GM23338 (cell line): ENCODE measurements around the gene CCNG2. TPM values are rescaled to one million over a fixed set of nuclear protein-coding genes. Genes with fewer than 3 reads are reported as not detected.

Source experiments
- ATAC-seq: fragments of 200-7000 bp; cut with Tn5 transposase; 3 replicates; pipeline ENCODE4 v1.9.1; 2020
- DNase-seq: peaks from one replicate; pipeline ENCODE4 v3.0.0-alpha.2; 2015; ENCODE audit warnings: low spot score
- H2AFZ ChIP-seq: fragments of 200-600 bp; sonication (generic); 2 replicates; pipeline ENCODE4 v1.8.0; 2016; ENCODE audit warnings: antibody characterized with exemption, mild to moderate bottlenecking, moderate library complexity
- H3F3A ChIP-seq: fragments of 200-600 bp; sonication (generic); replicated peaks from 2 replicates; pipeline ENCODE4 v1.8.0; 2017; ENCODE audit warnings: antibody characterized with exemption, mixed run types, low read depth
- H3K27ac ChIP-seq: fragments of 200-600 bp; sonication (generic); 2 replicates; pipeline ENCODE4 v1.6.1; 2016; ENCODE audit warnings: low read depth
- H3K27me3 ChIP-seq: fragments of 200-600 bp; sonication (generic); 2 replicates; pipeline ENCODE4 v1.8.0; 2016; ENCODE audit warnings: mild to moderate bottlenecking, mixed run types, moderate library complexity; ENCODE audit not compliant: insufficient read depth
- H3K36me3 ChIP-seq: fragments of 200-600 bp; sonication (generic); 2 replicates; pipeline ENCODE4 v1.8.0; 2016; ENCODE audit warnings: mild to moderate bottlenecking; ENCODE audit not compliant: insufficient read depth
- H3K4me1 ChIP-seq: fragments of 200-600 bp; sonication (generic); 2 replicates; pipeline ENCODE4 v1.8.0; 2016; ENCODE audit warnings: mild to moderate bottlenecking, moderate library complexity; ENCODE audit not compliant: insufficient read depth
- H3K4me2 ChIP-seq: fragments of 200-600 bp; sonication (generic); 2 replicates; pipeline ENCODE4 v1.7.1; 2017; ENCODE audit warnings: mixed run types
- H3K4me3 ChIP-seq: fragments of 200-600 bp; sonication (generic); 2 replicates; pipeline ENCODE4 v1.6.1; 2016; ENCODE audit warnings: mixed run types
- H3K79me2 ChIP-seq: fragments of 200-600 bp; sonication (generic); replicated peaks from 2 replicates; pipeline ENCODE4 v1.8.0; 2017; ENCODE audit warnings: mild to moderate bottlenecking; ENCODE audit not compliant: insufficient read depth
- H3K9me2 ChIP-seq: fragments of 200-600 bp; sonication (generic); 2 replicates; pipeline ENCODE4 v1.8.0; 2017; ENCODE audit not compliant: insufficient read depth
- H4K20me1 ChIP-seq: fragments of 200-600 bp; sonication (generic); replicated peaks from 2 replicates; pipeline ENCODE4 v1.8.0; 2017; ENCODE audit warnings: mild to moderate bottlenecking; ENCODE audit not compliant: insufficient read depth
- H3K27ac Mint-ChIP-seq: 2 replicates; pipeline ENCODE4 v1.8.0; 2020; ENCODE audit warnings: inconsistent platforms, mild to moderate bottlenecking, moderate library complexity, mixed read lengths
- H3K27me3 Mint-ChIP-seq: 3 replicates; pipeline ENCODE4 v1.8.0; 2022; ENCODE audit warnings: low read depth, mild to moderate bottlenecking, moderate library complexity, mixed read lengths, inconsistent platforms; ENCODE audit not compliant: insufficient read depth, poor library complexity
- H3K36me3 Mint-ChIP-seq: 3 replicates; pipeline ENCODE4 v1.8.0; 2021; ENCODE audit warnings: low read depth, mild to moderate bottlenecking, inconsistent platforms, moderate library complexity, mixed read lengths
- H3K4me1 Mint-ChIP-seq: 3 replicates; pipeline ENCODE4 v1.8.0; 2020; ENCODE audit warnings: mild to moderate bottlenecking, inconsistent platforms, mixed read lengths
- H3K4me3 Mint-ChIP-seq: 3 replicates; pipeline ENCODE4 v1.8.0; 2021; ENCODE audit warnings: moderate library complexity, mild to moderate bottlenecking, inconsistent platforms, mixed read lengths
- H3K9me3 Mint-ChIP-seq: 3 replicates; pipeline ENCODE4 v1.8.0; 2020; ENCODE audit warnings: moderate library complexity, mild to moderate bottlenecking, inconsistent platforms, mixed read lengths
- polyA plus RNA-seq: library from polyadenylated mRNA; unstranded; fragments of >200 nt; fragmentation: Nextera tagmentation; extraction: Ambion mirVana; gene quantifications from 2 replicates; pipeline ENCODE4 v1.2.1, GENCODE V29; 2016
- total RNA-seq: library from RNA; depleted of rRNA; stranded (reverse); fragments of >200 nt; shearing (Covaris generic); gene quantifications from 2 replicates; pipeline ENCODE4 v1.2.3, GENCODE V29; 2014
- TF ChIP-seq, protein P1 (sequence below), 2 experiments: fragments of 200-600 bp in 1 of 2; sonication (generic) in 1 of 2; conservative IDR thresholded peaks; 2 replicates each; pipeline versions ENCODE4 v1.5.1 to v1.6.1; 2016 to 2017; ENCODE audit warnings: antibody characterized with exemption in 2 of 2, low read depth in 2 of 2, mild to moderate bottlenecking in 2 of 2, moderate library complexity in 1 of 2
- TF ChIP-seq, protein P2 (sequence below): fragments of 250-450 bp; sonication (Bioruptor Pico); IDR thresholded peaks from 2 replicates; pipeline ENCODE4 v1.5.0; 2020; ENCODE audit warnings: mild to moderate bottlenecking, moderate library complexity

Gene CCNG2
- total and polyA plus RNA-seq, 2 experiments from 2014 or later, result 7.1 to 16.5 TPM

DNA sequence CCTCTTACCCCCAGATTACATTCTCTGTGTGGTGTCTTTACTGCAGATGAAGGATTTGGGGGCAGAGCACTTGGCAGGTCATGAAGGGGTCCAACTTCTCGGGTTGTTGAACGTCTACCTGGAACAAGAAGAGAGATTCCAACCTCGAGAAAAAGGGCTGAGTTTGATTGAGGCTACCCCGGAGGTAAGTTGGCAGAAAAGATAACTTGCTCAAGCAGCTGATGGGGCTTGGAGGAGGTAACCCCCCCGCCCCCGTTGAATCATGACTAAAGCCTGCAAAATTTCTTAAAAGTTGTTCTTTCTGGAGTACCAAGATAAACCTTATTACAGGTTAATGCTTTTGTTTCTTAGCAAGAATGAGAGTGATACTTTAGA, 1.5 kb downstream of the CCNG2 start:
- H3K36me3 Mint-ChIP-seq, result peaks cover 34% of the 10 kb centered on the region
- H3K4me1 Mint-ChIP-seq, result peaks cover 28% of the 10 kb centered on the region
- peaks cover 15% of the 10 kb centered on the region for H3K79me2 ChIP-seq

More for the DNA sequence above, 1.5 kb downstream of the CCNG2 start:
- Histone ChIP-seq H2AFZ (no peak overlapping the region), H3K4me3 (peak overlapping the region; percentile 64), H3F3A (no peaks in the 10 kb centered on the region), H3K9me2 (no peaks in the 10 kb centered on the region), H4K20me1 (peaks cover 8% of the 10 kb centered on the region; the same call in 1 of the 2 replicates), H3K4me1 (peaks cover 19% of the 10 kb centered on the region), H3K4me2 (peak overlapping the region; percentile 91), H3K27me3 (no peaks in the 10 kb centered on the region), H3K36me3 (peaks cover 42% of the 10 kb centered on the region), H3K27ac (peak overlapping the region; percentile 100)
- peaks cover 20% of the 10 kb centered on the region for H3K27me3 Mint-ChIP-seq
- TF ChIP-seq, protein P1, sequence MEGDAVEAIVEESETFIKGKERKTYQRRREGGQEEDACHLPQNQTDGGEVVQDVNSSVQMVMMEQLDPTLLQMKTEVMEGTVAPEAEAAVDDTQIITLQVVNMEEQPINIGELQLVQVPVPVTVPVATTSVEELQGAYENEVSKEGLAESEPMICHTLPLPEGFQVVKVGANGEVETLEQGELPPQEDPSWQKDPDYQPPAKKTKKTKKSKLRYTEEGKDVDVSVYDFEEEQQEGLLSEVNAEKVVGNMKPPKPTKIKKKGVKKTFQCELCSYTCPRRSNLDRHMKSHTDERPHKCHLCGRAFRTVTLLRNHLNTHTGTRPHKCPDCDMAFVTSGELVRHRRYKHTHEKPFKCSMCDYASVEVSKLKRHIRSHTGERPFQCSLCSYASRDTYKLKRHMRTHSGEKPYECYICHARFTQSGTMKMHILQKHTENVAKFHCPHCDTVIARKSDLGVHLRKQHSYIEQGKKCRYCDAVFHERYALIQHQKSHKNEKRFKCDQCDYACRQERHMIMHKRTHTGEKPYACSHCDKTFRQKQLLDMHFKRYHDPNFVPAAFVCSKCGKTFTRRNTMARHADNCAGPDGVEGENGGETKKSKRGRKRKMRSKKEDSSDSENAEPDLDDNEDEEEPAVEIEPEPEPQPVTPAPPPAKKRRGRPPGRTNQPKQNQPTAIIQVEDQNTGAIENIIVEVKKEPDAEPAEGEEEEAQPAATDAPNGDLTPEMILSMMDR (conservative IDR thresholded peaks at IDR 0.05; ENCODE audit: low read depth in 2 of 2), result 0 out of 4 replicates have a peak, but pooled peaks of 1 of the 2 experiments have one; percentile 18
- TF ChIP-seq, protein P2, sequence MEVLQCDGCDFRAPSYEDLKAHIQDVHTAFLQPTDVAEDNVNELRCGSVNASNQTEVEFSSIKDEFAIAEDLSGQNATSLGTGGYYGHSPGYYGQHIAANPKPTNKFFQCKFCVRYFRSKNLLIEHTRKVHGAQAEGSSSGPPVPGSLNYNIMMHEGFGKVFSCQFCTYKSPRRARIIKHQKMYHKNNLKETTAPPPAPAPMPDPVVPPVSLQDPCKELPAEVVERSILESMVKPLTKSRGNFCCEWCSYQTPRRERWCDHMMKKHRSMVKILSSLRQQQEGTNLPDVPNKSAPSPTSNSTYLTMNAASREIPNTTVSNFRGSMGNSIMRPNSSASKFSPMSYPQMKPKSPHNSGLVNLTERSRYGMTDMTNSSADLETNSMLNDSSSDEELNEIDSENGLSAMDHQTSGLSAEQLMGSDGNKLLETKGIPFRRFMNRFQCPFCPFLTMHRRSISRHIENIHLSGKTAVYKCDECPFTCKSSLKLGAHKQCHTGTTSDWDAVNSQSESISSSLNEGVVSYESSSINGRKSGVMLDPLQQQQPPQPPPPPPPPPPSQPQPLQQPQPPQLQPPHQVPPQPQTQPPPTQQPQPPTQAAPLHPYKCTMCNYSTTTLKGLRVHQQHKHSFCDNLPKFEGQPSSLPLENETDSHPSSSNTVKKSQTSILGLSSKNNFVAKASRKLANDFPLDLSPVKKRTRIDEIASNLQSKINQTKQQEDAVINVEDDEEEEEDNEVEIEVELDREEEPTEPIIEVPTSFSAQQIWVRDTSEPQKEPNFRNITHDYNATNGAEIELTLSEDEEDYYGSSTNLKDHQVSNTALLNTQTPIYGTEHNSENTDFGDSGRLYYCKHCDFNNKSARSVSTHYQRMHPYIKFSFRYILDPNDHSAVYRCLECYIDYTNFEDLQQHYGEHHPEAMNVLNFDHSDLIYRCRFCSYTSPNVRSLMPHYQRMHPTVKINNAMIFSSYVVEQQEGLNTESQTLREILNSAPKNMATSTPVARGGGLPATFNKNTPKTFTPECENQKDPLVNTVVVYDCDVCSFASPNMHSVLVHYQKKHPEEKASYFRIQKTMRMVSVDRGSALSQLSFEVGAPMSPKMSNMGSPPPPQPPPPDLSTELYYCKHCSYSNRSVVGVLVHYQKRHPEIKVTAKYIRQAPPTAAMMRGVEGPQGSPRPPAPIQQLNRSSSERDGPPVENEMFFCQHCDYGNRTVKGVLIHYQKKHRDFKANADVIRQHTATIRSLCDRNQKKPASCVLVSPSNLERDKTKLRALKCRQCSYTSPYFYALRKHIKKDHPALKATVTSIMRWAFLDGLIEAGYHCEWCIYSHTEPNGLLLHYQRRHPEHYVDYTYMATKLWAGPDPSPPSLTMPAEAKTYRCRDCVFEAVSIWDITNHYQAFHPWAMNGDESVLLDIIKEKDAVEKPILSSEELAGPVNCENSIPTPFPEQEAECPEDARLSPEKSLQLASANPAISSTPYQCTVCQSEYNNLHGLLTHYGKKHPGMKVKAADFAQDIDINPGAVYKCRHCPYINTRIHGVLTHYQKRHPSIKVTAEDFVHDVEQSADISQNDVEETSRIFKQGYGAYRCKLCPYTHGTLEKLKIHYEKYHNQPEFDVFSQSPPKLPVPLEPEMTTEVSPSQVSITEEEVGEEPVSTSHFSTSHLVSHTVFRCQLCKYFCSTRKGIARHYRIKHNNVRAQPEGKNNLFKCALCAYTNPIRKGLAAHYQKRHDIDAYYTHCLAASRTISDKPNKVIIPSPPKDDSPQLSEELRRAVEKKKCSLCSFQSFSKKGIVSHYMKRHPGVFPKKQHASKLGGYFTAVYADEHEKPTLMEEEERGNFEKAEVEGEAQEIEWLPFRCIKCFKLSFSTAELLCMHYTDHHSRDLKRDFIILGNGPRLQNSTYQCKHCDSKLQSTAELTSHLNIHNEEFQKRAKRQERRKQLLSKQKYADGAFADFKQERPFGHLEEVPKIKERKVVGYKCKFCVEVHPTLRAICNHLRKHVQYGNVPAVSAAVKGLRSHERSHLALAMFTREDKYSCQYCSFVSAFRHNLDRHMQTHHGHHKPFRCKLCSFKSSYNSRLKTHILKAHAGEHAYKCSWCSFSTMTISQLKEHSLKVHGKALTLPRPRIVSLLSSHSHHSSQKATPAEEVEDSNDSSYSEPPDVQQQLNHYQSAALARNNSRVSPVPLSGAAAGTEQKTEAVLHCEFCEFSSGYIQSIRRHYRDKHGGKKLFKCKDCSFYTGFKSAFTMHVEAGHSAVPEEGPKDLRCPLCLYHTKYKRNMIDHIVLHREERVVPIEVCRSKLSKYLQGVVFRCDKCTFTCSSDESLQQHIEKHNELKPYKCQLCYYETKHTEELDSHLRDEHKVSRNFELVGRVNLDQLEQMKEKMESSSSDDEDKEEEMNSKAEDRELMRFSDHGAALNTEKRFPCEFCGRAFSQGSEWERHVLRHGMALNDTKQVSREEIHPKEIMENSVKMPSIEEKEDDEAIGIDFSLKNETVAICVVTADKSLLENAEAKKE (CRISPR knock-in tag), result no peak
- H3K4me3 Mint-ChIP-seq, result peak overlapping the region; percentile 98
- H3K27ac Mint-ChIP-seq, result peak overlapping the region; percentile 77; the same call in 1 of the 2 replicates
- no peak for DNase-seq
- ATAC-seq, result no peak
- H3K9me3 Mint-ChIP-seq, result no peaks in the 10 kb centered on the region; the same call in 2 of the 3 replicates
